K562 (cell line): ENCODE measurements around the gene POLD3. TPM values are rescaled to one million over a fixed set of nuclear protein-coding genes. Genes with fewer than 3 reads are reported as not detected.

ENCODE experiments used
- ATAC-seq: fragments of 200-7000 bp; cut with Tn5 transposase; 3 replicates; pipeline ENCODE4 v1.9.1; 2020; ENCODE audit warnings: moderate library complexity
- BruUV-seq: library from RNA; stranded (reverse); fragments of 400-500 nt; replicated peaks from 2 replicates; lab custom pipeline; 2021; lab: Mats Ljungman, UMichigan
- CTCF ChIA-PET: fragments of 300-600 bp; formaldehyde crosslinking; extraction: SDS; loops from one replicate; lab custom pipeline; 2021; ENCODE audit warnings: low intra/inter-chr PET ratio; lab: Yijun Ruan, JAX
- POLR2A ChIA-PET: fragments of 300-600, 350-650 bp; sonication (Branson Sonifier 250); formaldehyde crosslinking; extraction: SDS; loops from one replicate; lab custom pipeline; 2021; ENCODE audit warnings: antibody characterized with exemption, inconsistent platforms; lab: Yijun Ruan, JAX
- DNase-seq, 4 experiments: peaks; one replicate each; pipeline versions ENCODE4 v3.0.0 to v3.0.0-alpha.2; 2011 to 2018; ENCODE audit warnings: low spot score in 3 of 4, mixed read lengths in 3 of 4; ENCODE audit errors: extremely low read depth in 1 of 4
- FAIRE-seq: peaks from 2 replicates; lab custom pipeline; 2011; peaks lifted over from hg19 to GRCh38; lab: Jason Lieb, UNC
- H2AFZ ChIP-seq: 2 replicates; pipeline ENCODE4 v1.6.0; 2011; ENCODE audit warnings: low read depth, low read length, control low read depth, inconsistent platforms
- H3K27ac ChIP-seq: fragments of 200-600 bp; 3 replicates; pipeline ENCODE4 v1.8.0; 2011; ENCODE audit warnings: low read depth, mild to moderate bottlenecking, control low read depth, inconsistent platforms, low read length, moderate library complexity, mixed read lengths; ENCODE audit errors: extremely low read depth
- H3K27me3 ChIP-seq, 2 experiments: fragments of 300-600 bp in 1 of 2; 2 replicates in 1 of 2; 3 replicates in 1 of 2; pipeline versions ENCODE4 v1.6.0 to v1.8.0; 2011; ENCODE audit warnings: inconsistent platforms in 2 of 2, low read length in 2 of 2, mild to moderate bottlenecking in 1 of 2, mixed read lengths in 1 of 2, moderate library complexity in 1 of 2; ENCODE audit not compliant: control insufficient read depth in 2 of 2, insufficient read depth in 2 of 2
- H3K36me3 ChIP-seq: fragments of 300-600 bp; 3 replicates; pipeline ENCODE4 v1.8.0; 2011; ENCODE audit warnings: mild to moderate bottlenecking, low read length, inconsistent platforms; ENCODE audit not compliant: control insufficient read depth, insufficient read depth
- H3K4me1 ChIP-seq, 2 experiments: fragments of 200-600 bp in 1 of 2; replicated peaks in 1 of 2; 2 replicates in 1 of 2; 3 replicates in 1 of 2; pipeline versions ENCODE4 v1.5.1 to v1.8.0; 2011; ENCODE audit warnings: inconsistent platforms in 2 of 2, low read length in 2 of 2, mild to moderate bottlenecking in 1 of 2, mixed read lengths in 1 of 2, moderate library complexity in 1 of 2; ENCODE audit not compliant: control insufficient read depth in 2 of 2, insufficient read depth in 2 of 2
- H3K4me2 ChIP-seq: 2 replicates; pipeline ENCODE4 v1.6.1; 2011; ENCODE audit warnings: low read length, control low read depth, inconsistent platforms, mixed read lengths; ENCODE audit not compliant: insufficient read depth
- H3K4me3 ChIP-seq: fragments of 200-600 bp; sonication (generic), shearing (Covaris generic); 2 replicates; pipeline ENCODE4 v1.5.1; 2016; ENCODE audit warnings: control low read depth, inconsistent platforms
- H3K79me2 ChIP-seq: fragments of 200-600 bp; 3 replicates; pipeline ENCODE4 v1.8.0; 2011; ENCODE audit warnings: low read length, inconsistent platforms; ENCODE audit not compliant: control insufficient read depth, insufficient read depth
- H3K9ac ChIP-seq, 2 experiments: 2 replicates each; pipeline versions ENCODE4 v1.6.0 to v1.6.1; 2011; ENCODE audit warnings: low read depth in 2 of 2, low read length in 2 of 2, control low read depth in 1 of 2, inconsistent platforms in 1 of 2, mild to moderate bottlenecking in 1 of 2, mixed read lengths in 1 of 2; ENCODE audit not compliant: insufficient read depth in 1 of 2
- H3K9me1 ChIP-seq: one replicate; pipeline ENCODE4 v1.6.0; 2011; ENCODE audit warnings: inconsistent platforms, mild to moderate bottlenecking, low read length, moderate library complexity; ENCODE audit not compliant: control insufficient read depth, insufficient read depth
- H3K9me3 ChIP-seq: replicated peaks from 2 replicates; pipeline ENCODE4 v1.5.1; 2011; ENCODE audit warnings: low read depth, low read length, inconsistent platforms; ENCODE audit not compliant: control insufficient read depth, insufficient read depth
- H4K20me1 ChIP-seq: replicated peaks from 2 replicates; pipeline ENCODE4 v1.6.1; 2011; ENCODE audit warnings: low read length, inconsistent platforms, mixed read lengths; ENCODE audit not compliant: control insufficient read depth, insufficient read depth
- DACH1 ChIP-seq: fragments of 450-650 bp; IDR thresholded peaks from 2 replicates; pipeline ENCODE4 v1.6.1; 2018; ENCODE audit not compliant: partially characterized antibody
- EZH2 ChIP-seq: IDR thresholded peaks from 2 replicates; pipeline ENCODE4 v1.6.1; 2012; ENCODE audit warnings: low read depth, mild to moderate bottlenecking, inconsistent platforms, low read length, borderline replicate concordance
- MAZ ChIP-seq, 2 experiments: fragments of 450-650 bp in 1 of 2; sonication (generic) in 1 of 2; formaldehyde crosslinking; IDR thresholded peaks in 1 of 2; conservative IDR thresholded peaks in 1 of 2; 2 replicates each; pipeline versions ENCODE4 v1.4.0 to v1.5.0; 2020; ENCODE audit warnings: mild to moderate bottlenecking in 1 of 2, missing genetic modification reagents in 1 of 2
- SREBF2 ChIP-seq: sonication (generic); formaldehyde crosslinking; IDR thresholded peaks from 2 replicates; pipeline ENCODE4 v1.4.0; 2020; ENCODE audit warnings: mild to moderate bottlenecking, missing genetic modification reagents
- WGBS: fragments of 100-300 bp; shearing (Covaris generic); methylation state at CpG from one replicate; pipeline ENCODE4 v1.1.6; 2016; ENCODE audit warnings: low coverage, mixed read lengths; ENCODE audit not compliant: insufficient coverage; ENCODE audit errors: missing lambda C conversion rate; 5-methylcytosine and 5-hydroxymethylcytosine counted together
- in situ Hi-C: fragments of 300-500 bp; cut with MboI; formaldehyde crosslinking; loops from 4 replicates; pipeline ENCODE4 v1.15.0; 2018; ENCODE audit warnings: inconsistent platforms, mixed read lengths
- intact Hi-C: fragments of 100-400 bp; cut with micrococcal nuclease; formaldehyde crosslinking; loops from 2 replicates; pipeline ENCODE4 v1.14.2; 2022
- polyA plus RNA-seq, 8 experiments: library from polyadenylated mRNA; depleted of rRNA in 4 of 8; stranded (reverse) in 5 of 8; unstranded in 3 of 8; fragments of >200 nt; fragmentation: Nextera tagmentation in 2 of 8; fragmentation: Illumina TruSeq in 1 of 8; extraction: Ambion mirVana in 2 of 8; extraction: Trizol in 1 of 8; gene quantifications; 2 replicates each; pipeline versions ENCODE4 v1.2.1 to v1.2.3, GENCODE V29; 2011 to 2014; ENCODE audit warnings: inconsistent platforms in 1 of 8, missing spikeins in 1 of 8
- total RNA-seq, 7 experiments: library from RNA; depleted of rRNA in 6 of 7; stranded (reverse); fragments of >200 nt in 6 of 7; fragmentation: Illumina TruSeq in 2 of 7; extraction: Trizol in 2 of 7; gene quantifications; 2 replicates each; pipeline versions ENCODE4 v1.2.1 to v1.2.3, GENCODE V29; 2011 to 2021; ENCODE audit warnings: low replicate concordance in 1 of 7

The POLD3 gene
- total and polyA plus RNA-seq, 9 of the 15 experiments (the other 6 are each of a cell fraction or from before 2014, with no cell fraction given): 10.6 to 40.1 (median 24.6) TPM

GRCh38 chr11:74559934-74560309 lies 32.5 kb upstream of the POLD3 start (continued):
- TF ChIP-seq MAZ (CRISPR knock-in tag; conservative IDR thresholded peaks at IDR 0.05 in 1 of 2, IDR thresholded peaks at IDR 0.05 in 1 of 2) (no peak), SREBF2 (CRISPR knock-in tag) (no peak)

GRCh38 chr11:74566146-74566960 lies 26.0 kb upstream of the POLD3 start:
- no peaks in the 10 kb centered on the region for H3K9me3 ChIP-seq
- H3K9me1 ChIP-seq: no peaks in the 10 kb centered on the region
- TF ChIP-seq DACH1 (peak; percentile 79), EZH2 (no peak)
- TF ChIP-seq, all 486 proteins: peak for 1
- H3K9ac ChIP-seq: no peak overlapping the region
- WGBS: 7% methylated on average over 5 of the region's 5 CpGs
- H3K79me2 ChIP-seq: no peaks in the 10 kb centered on the region
- H3K4me2 ChIP-seq: no peak overlapping the region
- H3K4me1 ChIP-seq: no peaks in the 10 kb centered on the region
- no peak overlapping the region for H3K27ac ChIP-seq
- DNase-seq (no peak), ATAC-seq (no peak), FAIRE-seq (no peak)
- POLR2A ChIA-PET: interaction anchor here (1.4 kb wide), 1 partner anchor 119 kb away, joined by 3 read pairs; no protein-coding TSS in a partner anchor
- no peaks in the 10 kb centered on the region for H3K36me3 ChIP-seq
- H3K4me3 ChIP-seq: no peak overlapping the region
- CTCF ChIA-PET: interaction anchor here (0.7 kb wide), 1 partner anchor 978 kb away, joined by 3 read pairs; no protein-coding TSS in a partner anchor
- peaks cover 7 to 16% of the 10 kb centered on the region in 2 experiments for H3K27me3 ChIP-seq
- in situ Hi-C loops (no loop called here), intact Hi-C loops (no loop called here)
- no peak overlapping the region for H2AFZ ChIP-seq
- no TSS peak for BruUV-seq
- H4K20me1 ChIP-seq: no peaks in the 10 kb centered on the region
